Muscle layer of duodenum (tissue), 2 donors: ENCODE measurements around the gene CDHR2.
A peak's percentile ranks its signal among the peaks of the same experiment; 100 is the strongest.

Source experiments
- H3K27ac ChIP-seq: one replicate; pipeline ENCODE4 v1.7.0; 2013; ENCODE audit warnings: mild to moderate bottlenecking, low read length
- H3K27me3 ChIP-seq: one replicate; pipeline ENCODE4 v1.7.0; 2013; ENCODE audit warnings: low read depth, mild to moderate bottlenecking, control low read depth, low read length
- H3K36me3 ChIP-seq, 2 donors: one replicate each; pipeline ENCODE4 v1.7.0; 2013; ENCODE audit warnings: low read length in 2 of 2, control low read depth in 1 of 2, mild to moderate bottlenecking in 1 of 2; ENCODE audit not compliant: insufficient read depth in 2 of 2, control insufficient read depth in 1 of 2
- H3K4me1 ChIP-seq, 2 donors: one replicate each; pipeline ENCODE4 v1.7.0; 2013; ENCODE audit warnings: low read length in 2 of 2, mild to moderate bottlenecking in 2 of 2, control low read depth in 1 of 2, moderate library complexity in 1 of 2; ENCODE audit not compliant: insufficient read depth in 2 of 2, control insufficient read depth in 1 of 2
- H3K4me3 ChIP-seq, 2 donors: one replicate each; pipeline ENCODE4 v1.7.0; 2013; ENCODE audit warnings: low read length in 2 of 2, low read depth in 1 of 2, mild to moderate bottlenecking in 1 of 2
- H3K9me3 ChIP-seq, 2 donors: one replicate each; pipeline ENCODE4 v1.7.0; 2013; ENCODE audit warnings: low read length in 2 of 2, control low read depth in 1 of 2, mild to moderate bottlenecking in 1 of 2; ENCODE audit not compliant: control insufficient read depth in 1 of 2
- donor health status: healthy.

Gene CDHR2

GRCh38 chr5:176628406-176629228, 79.5 kb downstream of the CDHR2 start:
- H3K36me3 ChIP-seq = no peaks in the 10 kb centered on the region
- H3K9me3 ChIP-seq = no peaks in the 10 kb centered on the region
- no peak overlapping the region for H3K4me3 ChIP-seq
- peaks cover 50% of the 10 kb centered on the region for H3K27me3 ChIP-seq
- H3K27ac ChIP-seq = no peak overlapping the region
- peaks cover 0 to 17% of the 10 kb centered on the region in 2 donors for H3K4me1 ChIP-seq

GRCh38 chr5:176629317-176629852, 80.2 kb downstream of the CDHR2 start:
- H3K27me3 ChIP-seq = peaks cover 50% of the 10 kb centered on the region
- no peak overlapping the region for H3K27ac ChIP-seq
- H3K4me1 ChIP-seq = peaks cover 0 to 17% of the 10 kb centered on the region in 2 donors
- no peaks in the 10 kb centered on the region for H3K9me3 ChIP-seq
- H3K4me3 ChIP-seq = peak overlapping the region in 1 of 2 donors; percentile 57
- no peaks in the 10 kb centered on the region for H3K36me3 ChIP-seq

GRCh38 chr5:176629853-176630680, 80.9 kb downstream of the CDHR2 start, which contains the start of the genes EIF4E1B and SNCB:
Gene EIF4E1B (plus strand): TSS chr5:176630675. CDS start chr5:176642788, 12,113 bp downstream.
Gene SNCB (minus strand): TSS chr5:176630534. CDS start chr5:176629654, 880 bp downstream.
- H3K9me3 ChIP-seq = no peaks in the 10 kb centered on the region
- peak within 1 kb of the TSS in 1 of 2 donors; percentile 57 for H3K4me3 ChIP-seq
- H3K27me3 ChIP-seq = peaks cover 50% of the 10 kb centered on the region
- no peaks in the 10 kb centered on the region for H3K36me3 ChIP-seq
- H3K4me1 ChIP-seq = peaks cover 0 to 17% of the 10 kb centered on the region in 2 donors
- H3K27ac ChIP-seq = no peak within 1 kb of the TSS

- peak overlapping the region in 1 of 2 donors; percentile 57 for H3K4me3 ChIP-seq
- no peaks in the 10 kb centered on the region for H3K36me3 ChIP-seq
- H3K4me1 ChIP-seq = peaks cover 0 to 17% of the 10 kb centered on the region in 2 donors
- no peak overlapping the region for H3K27ac ChIP-seq
- peaks cover 50% of the 10 kb centered on the region for H3K27me3 ChIP-seq
- no peaks in the 10 kb centered on the region for H3K9me3 ChIP-seq
Observed at GRCh38 chr5:176630681-176631222, 81.6 kb downstream of the CDHR2 start.

GRCh38 chr5:176631383-176632200, 82.5 kb downstream of the CDHR2 start:
- Histone ChIP-seq H3K27me3 (peaks cover 43% of the 10 kb centered on the region), H3K4me3 (no peak overlapping the region)

GRCh38 chr5:176632745-176633144, 83.6 kb downstream of the CDHR2 start:
- Histone ChIP-seq H3K4me1 (peaks cover 0 to 17% of the 10 kb centered on the region in 2 donors), H3K27me3 (peaks cover 35% of the 10 kb centered on the region)

More at GRCh38 chr5:176631383-176632200, 82.5 kb downstream of the CDHR2 start:
- Histone ChIP-seq H3K27ac (no peak overlapping the region), H3K36me3 (no peaks in the 10 kb centered on the region), H3K4me1 (peaks cover 0 to 17% of the 10 kb centered on the region in 2 donors), H3K9me3 (no peaks in the 10 kb centered on the region)

GRCh38 chr5:176633598-176633997, 84.5 kb downstream of the CDHR2 start:
- H3K36me3 ChIP-seq = no peaks in the 10 kb centered on the region
- peaks cover 0 to 17% of the 10 kb centered on the region in 2 donors for H3K4me1 ChIP-seq
- H3K9me3 ChIP-seq = no peaks in the 10 kb centered on the region
- peaks cover 27% of the 10 kb centered on the region for H3K27me3 ChIP-seq
- no peak overlapping the region for H3K4me3 ChIP-seq
- no peak overlapping the region for H3K27ac ChIP-seq

More at GRCh38 chr5:176632745-176633144, 83.6 kb downstream of the CDHR2 start:
- Histone ChIP-seq H3K9me3 (no peaks in the 10 kb centered on the region), H3K4me3 (no peak overlapping the region), H3K36me3 (no peaks in the 10 kb centered on the region), H3K27ac (no peak overlapping the region)

- Histone ChIP-seq H3K9me3 (no peaks in the 10 kb centered on the region), H3K4me1 (no peaks in the 10 kb centered on the region), H3K4me3 (no peak overlapping the region), H3K36me3 (no peaks in the 10 kb centered on the region), H3K27me3 (peaks cover under 1% of the 10 kb centered on the region), H3K27ac (no peak overlapping the region)
Observed at GRCh38 chr5:176636426-176636825, 87.3 kb downstream of the CDHR2 start.

- Histone ChIP-seq H3K27me3 (no peaks in the 10 kb centered on the region), H3K4me1 (no peaks in the 10 kb centered on the region), H3K36me3 (no peaks in the 10 kb centered on the region), H3K4me3 (no peak overlapping the region), H3K9me3 (no peaks in the 10 kb centered on the region), H3K27ac (no peak overlapping the region)
Observed at GRCh38 chr5:176637556-176637955, 88.4 kb downstream of the CDHR2 start.

- H3K9me3 ChIP-seq = no peaks in the 10 kb centered on the region
- no peaks in the 10 kb centered on the region for H3K4me1 ChIP-seq
- no peak overlapping the region for H3K27ac ChIP-seq
- no peaks in the 10 kb centered on the region for H3K27me3 ChIP-seq
- H3K36me3 ChIP-seq = no peaks in the 10 kb centered on the region
- H3K4me3 ChIP-seq = no peak overlapping the region
Observed at GRCh38 chr5:176638437-176638836, 89.3 kb downstream of the CDHR2 start.
